ENCODE data around the gene ITPKB.

DNA sequence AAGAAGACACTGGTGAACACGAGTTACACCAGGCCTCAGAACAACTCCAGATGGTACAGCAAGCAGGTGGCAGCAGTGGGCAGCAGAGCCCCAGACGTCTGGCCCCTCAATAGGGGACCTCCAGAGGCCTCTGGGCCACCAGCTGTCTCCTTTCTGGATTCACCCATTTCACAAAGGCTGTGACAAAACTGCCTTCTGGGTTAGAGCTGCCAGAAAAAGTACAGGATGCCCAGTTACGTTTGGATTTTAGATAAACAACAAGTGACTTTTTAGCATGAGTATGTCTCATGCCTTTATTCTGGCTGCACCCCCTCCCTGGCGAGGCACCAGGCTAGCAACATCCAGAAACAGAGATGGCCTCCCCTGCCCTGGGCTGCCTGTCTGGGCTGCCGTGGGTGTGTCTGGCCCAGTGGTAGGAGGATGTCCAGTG lies 30.1 kb downstream of the ITPKB start:
- TF ChIP-seq, protein P1, sequence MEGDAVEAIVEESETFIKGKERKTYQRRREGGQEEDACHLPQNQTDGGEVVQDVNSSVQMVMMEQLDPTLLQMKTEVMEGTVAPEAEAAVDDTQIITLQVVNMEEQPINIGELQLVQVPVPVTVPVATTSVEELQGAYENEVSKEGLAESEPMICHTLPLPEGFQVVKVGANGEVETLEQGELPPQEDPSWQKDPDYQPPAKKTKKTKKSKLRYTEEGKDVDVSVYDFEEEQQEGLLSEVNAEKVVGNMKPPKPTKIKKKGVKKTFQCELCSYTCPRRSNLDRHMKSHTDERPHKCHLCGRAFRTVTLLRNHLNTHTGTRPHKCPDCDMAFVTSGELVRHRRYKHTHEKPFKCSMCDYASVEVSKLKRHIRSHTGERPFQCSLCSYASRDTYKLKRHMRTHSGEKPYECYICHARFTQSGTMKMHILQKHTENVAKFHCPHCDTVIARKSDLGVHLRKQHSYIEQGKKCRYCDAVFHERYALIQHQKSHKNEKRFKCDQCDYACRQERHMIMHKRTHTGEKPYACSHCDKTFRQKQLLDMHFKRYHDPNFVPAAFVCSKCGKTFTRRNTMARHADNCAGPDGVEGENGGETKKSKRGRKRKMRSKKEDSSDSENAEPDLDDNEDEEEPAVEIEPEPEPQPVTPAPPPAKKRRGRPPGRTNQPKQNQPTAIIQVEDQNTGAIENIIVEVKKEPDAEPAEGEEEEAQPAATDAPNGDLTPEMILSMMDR (IDR thresholded peaks at IDR 0.05), result no peak
- peak in 3 of 4 donors; percentile 3 to 29 (median 4) for TF ChIP-seq POLR2AphosphoS5 (IDR thresholded peaks at IDR 0.05)
- TF ChIP-seq POLR2A (IDR thresholded peaks at IDR 0.05), result no peak
- peak in 1 of 4 donors; percentile 83 for TF ChIP-seq EP300 (IDR thresholded peaks at IDR 0.05)
